Uterus (tissue), 4 donors: ENCODE data around the gene IRGC. TPM values are rescaled to one million over a fixed set of nuclear protein-coding genes. Genes with fewer than 3 reads are reported as not detected.
"Not testable (repeated sequence)": the region's sequence is repeated elsewhere in the genome, so short reads cannot be mapped to it uniquely, and the experiment has no call there.

Experiments used
- DNase-seq, 2 donors: peaks; one replicate each; pipeline ENCODE4 v3.0.0-alpha.2; 2019 to 2020
- H3K27ac ChIP-seq, 2 donors: fragments of 200-600 bp; sonication (generic); 1 replicate in 1 of 2; 2 replicates in 1 of 2; pipeline ENCODE4 v1.5.1; 2016 to 2018
- H3K27me3 ChIP-seq, 2 donors: fragments of 200-600 bp; sonication (generic); one replicate each; pipeline ENCODE4 v1.5.1; 2018 to 2019; ENCODE audit warnings: control low read depth in 1 of 2
- H3K36me3 ChIP-seq, 2 donors: fragments of 200-600 bp; sonication (generic); one replicate each; pipeline ENCODE4 v1.5.1; 2019; ENCODE audit warnings: control low read depth in 1 of 2
- H3K4me1 ChIP-seq, 2 donors: fragments of 200-600 bp; sonication (generic); one replicate each; pipeline ENCODE4 v1.5.1; 2018 to 2019; ENCODE audit warnings: control low read depth in 1 of 2
- H3K4me3 ChIP-seq, 2 donors: fragments of 200-600 bp; sonication (generic); 1 replicate in 1 of 2; 2 replicates in 1 of 2; pipeline ENCODE4 v1.5.1; 2018 to 2019; ENCODE audit warnings: mild to moderate bottlenecking in 1 of 2
- H3K9me3 ChIP-seq, 2 donors: fragments of 200-600 bp; sonication (generic); one replicate each; pipeline ENCODE4 v1.5.1; 2019; ENCODE audit warnings: control low read depth in 1 of 2
- CTCF ChIP-seq, 4 experiments: fragments of 200-600 bp in 2 of 4; fragments of 450-650 bp in 2 of 4; sonication (generic) in 2 of 4; IDR thresholded peaks; one replicate each; pipeline ENCODE4 v1.5.1; 2016 to 2019; ENCODE audit warnings: antibody characterized with exemption in 4 of 4, mild to moderate bottlenecking in 2 of 4, moderate library complexity in 1 of 4
- POLR2A ChIP-seq, 2 donors: fragments of 450-650 bp; IDR thresholded peaks; one replicate each; pipeline ENCODE4 v1.6.1; 2016; ENCODE audit warnings: antibody characterized with exemption in 2 of 2, mild to moderate bottlenecking in 1 of 2, moderate library complexity in 1 of 2
- intact Hi-C: fragments of 100-400 bp; cut with DNase I; formaldehyde crosslinking; loops from one replicate; pipeline ENCODE4 v1.15.1; 2023; ENCODE audit warnings: low total_unique reads
- total RNA-seq, 4 donors: library from RNA; depleted of rRNA in 3 of 4; stranded (reverse); fragments of >200 nt in 3 of 4; gene quantifications; one replicate each; pipeline versions ENCODE4 v1.1.0 to v1.2.4, GENCODE V29; 2014 to 2023
- donor health status: DM: yes; HTN: yes; CAD: no.

IRGC gene
- total RNA-seq, 4 donors from 2014 or later, result not detected

DNA sequence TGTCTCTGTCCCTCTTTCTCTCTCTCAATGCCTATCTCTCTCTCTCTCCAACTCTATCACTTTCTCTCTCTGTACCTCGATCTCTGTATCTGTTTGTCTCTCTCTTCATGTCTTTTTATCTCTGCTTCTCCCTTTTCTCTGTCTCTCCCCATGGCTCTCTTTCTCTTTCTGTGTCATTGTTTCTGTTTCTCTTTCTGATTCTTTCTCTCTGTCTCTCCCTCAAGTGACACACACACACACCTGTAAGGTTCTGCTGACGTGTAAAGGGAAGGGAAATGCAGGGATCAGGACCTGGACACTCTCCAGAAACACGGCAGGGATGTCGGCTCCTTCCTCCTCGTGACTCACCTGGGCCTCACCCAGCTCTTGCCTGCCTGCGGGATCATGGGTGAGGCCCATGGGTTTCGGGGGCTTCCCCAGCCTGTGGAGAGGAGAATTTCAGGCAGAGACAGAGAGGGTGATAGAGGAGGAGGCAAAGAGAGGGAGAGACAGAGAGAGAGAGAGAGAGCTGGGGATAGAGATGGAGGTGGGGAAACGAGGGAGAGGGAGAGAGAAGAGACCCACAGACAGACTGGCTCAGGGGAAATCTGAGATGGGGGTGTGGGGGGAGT, 40.5 kb upstream of the IRGC start:
- TF ChIP-seq CTCF (IDR thresholded peaks at IDR 0.05) (no peak), POLR2A (IDR thresholded peaks at IDR 0.05) (no peak)
- H3K27ac ChIP-seq, result no peak overlapping the region
- intact Hi-C loops, result no loop called here

GRCh38 chr19:43675906-43676305, 40.0 kb upstream of the IRGC start:
- no peaks in the 10 kb centered on the region for H3K9me3 ChIP-seq

More for the DNA sequence above, 40.5 kb upstream of the IRGC start:
- Histone ChIP-seq H3K27me3 (no peaks in the 10 kb centered on the region), H3K36me3 (no peaks in the 10 kb centered on the region), H3K9me3 (no peaks in the 10 kb centered on the region), H3K4me3 (no peak overlapping the region), H3K4me1 (no peaks in the 10 kb centered on the region)
- DNase-seq, result no peak

GRCh38 chr19:43678512-43679261, 37.2 kb upstream of the IRGC start:
- intact Hi-C loops, result no loop called here
- no peaks in the 10 kb centered on the region for H3K4me1 ChIP-seq
- H3K27ac ChIP-seq, result no peak overlapping the region

More at GRCh38 chr19:43675906-43676305, 40.0 kb upstream of the IRGC start:
- TF ChIP-seq POLR2A (IDR thresholded peaks at IDR 0.05), result no peak
- no peak for TF ChIP-seq CTCF (IDR thresholded peaks at IDR 0.05)
- DNase-seq, result no peak
- H3K27ac ChIP-seq, result no peak overlapping the region
- no peaks in the 10 kb centered on the region for H3K4me1 ChIP-seq
- no peaks in the 10 kb centered on the region for H3K36me3 ChIP-seq
- intact Hi-C loops, result no loop called here
- no peaks in the 10 kb centered on the region for H3K27me3 ChIP-seq
- no peak overlapping the region for H3K4me3 ChIP-seq

GRCh38 chr19:43681821-43682220, 34.1 kb upstream of the IRGC start:
- intact Hi-C loops, result no loop called here
- Histone ChIP-seq H3K36me3 (no peaks in the 10 kb centered on the region), H3K27me3 (no peaks in the 10 kb centered on the region), H3K27ac (no peak overlapping the region), H3K4me3 (no peak overlapping the region), H3K4me1 (no peaks in the 10 kb centered on the region), H3K9me3 (no peaks in the 10 kb centered on the region)
- no peak for TF ChIP-seq POLR2A (IDR thresholded peaks at IDR 0.05)
- no peak for TF ChIP-seq CTCF (IDR thresholded peaks at IDR 0.05)
- no peak for DNase-seq

More at GRCh38 chr19:43678512-43679261, 37.2 kb upstream of the IRGC start:
- Histone ChIP-seq H3K36me3 (no peaks in the 10 kb centered on the region), H3K4me3 (no peak overlapping the region), H3K27me3 (no peaks in the 10 kb centered on the region), H3K9me3 (no peaks in the 10 kb centered on the region)
- no peak for DNase-seq
- TF ChIP-seq POLR2A (IDR thresholded peaks at IDR 0.05) (no peak), CTCF (IDR thresholded peaks at IDR 0.05) (no peak)

DNA sequence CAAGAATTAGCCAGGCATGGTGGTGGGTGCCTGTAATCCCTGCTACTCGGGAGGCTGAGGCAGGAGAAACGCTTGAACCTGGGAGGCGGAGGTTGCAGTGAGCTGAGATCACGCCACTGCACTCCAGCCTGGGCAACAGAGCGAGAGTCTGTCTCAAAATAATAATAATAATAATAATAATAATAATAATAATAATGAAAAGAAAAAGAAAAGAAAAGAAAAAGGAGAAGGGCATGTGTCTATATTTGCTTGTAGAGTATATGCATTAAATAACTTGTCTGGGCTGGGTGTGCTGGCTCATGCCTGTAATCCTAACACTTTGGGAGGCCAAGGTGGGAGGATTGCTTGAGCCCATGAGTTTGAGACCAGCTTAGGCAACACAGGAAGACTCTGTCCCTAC, 33.6 kb upstream of the IRGC start:
- H3K4me1 ChIP-seq, H3K9me3 ChIP-seq, H3K27ac ChIP-seq, DNase-seq, intact Hi-C loops, H3K27me3 ChIP-seq, H3K36me3 ChIP-seq, H3K4me3 ChIP-seq: not testable (repeated sequence)
